ENCODE results near the gene CD47.

CD47 gene

DNA sequence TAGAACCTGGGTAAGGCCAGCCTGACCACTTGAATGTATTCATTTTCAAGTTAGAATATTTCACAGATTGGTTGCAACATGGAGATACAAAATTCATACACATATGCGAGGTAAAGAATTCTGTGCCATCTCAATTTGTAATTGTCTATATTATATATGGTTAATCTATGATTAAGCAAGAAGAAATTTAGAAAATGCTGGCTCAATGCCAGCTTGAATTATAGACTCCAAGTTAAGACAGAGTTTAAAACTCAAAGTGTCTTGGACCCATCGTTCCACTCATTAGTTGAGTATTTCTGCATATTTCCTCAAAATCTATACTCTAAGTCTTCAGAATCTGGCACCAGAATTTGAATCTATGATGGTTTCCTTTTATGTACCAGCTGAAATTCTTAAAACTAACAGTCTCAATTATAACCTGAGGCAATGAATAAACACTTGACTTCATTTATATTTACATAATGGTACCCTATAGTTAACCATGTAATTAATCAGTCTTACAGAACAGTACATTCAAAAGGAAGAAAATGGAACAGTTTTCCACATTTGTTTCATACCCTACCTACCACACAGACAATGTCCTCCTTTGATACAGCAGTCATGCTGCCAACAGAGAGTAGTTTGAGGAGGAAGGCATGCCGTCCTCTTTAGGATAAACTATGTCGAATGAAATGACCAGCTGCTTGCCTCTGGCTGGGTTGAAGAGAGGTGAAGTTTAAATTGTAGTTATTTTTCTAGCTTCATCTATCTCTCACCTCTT, 95.7 kb downstream of the CD47 start:
- Histone ChIP-seq H3K27me3 (replicated peaks in 2 of 5; ENCODE audit: control insufficient read depth in 4 of 5, insufficient read depth in 5 of 5, low read length in 4 of 5) (peaks cover 0 to 2% (median 0%) of the 10 kb centered on the region in 5 experiments), H3K9me3 (ENCODE audit: control extremely low read depth in 1 of 5, control insufficient read depth in 4 of 5, insufficient read depth in 2 of 5, low read depth in 1 of 5, low read length in 4 of 5) (no peaks in the 10 kb centered on the region), H3K27ac (ENCODE audit: insufficient read depth in 1 of 2, low read depth in 1 of 2, low read length in 2 of 2, poor library complexity in 1 of 2, severe bottlenecking in 2 of 2) (no peak overlapping the region), H3K4me3 (ENCODE audit: control insufficient read depth in 1 of 7, extremely low read depth in 1 of 7, insufficient read depth in 4 of 7, low read depth in 2 of 7, low read length in 6 of 7) (no peak overlapping the region), H3K4me1 (ENCODE audit: control extremely low read depth in 1 of 4, control insufficient read depth in 4 of 4, insufficient read depth in 4 of 4, low read length in 3 of 4) (peaks cover 0 to 8% (median 0%) of the 10 kb centered on the region in 4 experiments), H3K36me3 (ENCODE audit: control insufficient read depth in 4 of 4, insufficient read depth in 4 of 4, low read length in 3 of 4) (no peaks in the 10 kb centered on the region)
- ChIA-PET CTCF (interaction anchor here (0.7 to 1.6 kb wide), 3 partner anchors 10 to 67 kb away, joined by 3 read pairs; no protein-coding TSS in a partner anchor), POLR2A (no interaction called here)
- WGBS (ENCODE audit: insufficient coverage), result 67% methylated on average over 1 of the region's 4 CpGs
- no peak for DNase-seq

DNA sequence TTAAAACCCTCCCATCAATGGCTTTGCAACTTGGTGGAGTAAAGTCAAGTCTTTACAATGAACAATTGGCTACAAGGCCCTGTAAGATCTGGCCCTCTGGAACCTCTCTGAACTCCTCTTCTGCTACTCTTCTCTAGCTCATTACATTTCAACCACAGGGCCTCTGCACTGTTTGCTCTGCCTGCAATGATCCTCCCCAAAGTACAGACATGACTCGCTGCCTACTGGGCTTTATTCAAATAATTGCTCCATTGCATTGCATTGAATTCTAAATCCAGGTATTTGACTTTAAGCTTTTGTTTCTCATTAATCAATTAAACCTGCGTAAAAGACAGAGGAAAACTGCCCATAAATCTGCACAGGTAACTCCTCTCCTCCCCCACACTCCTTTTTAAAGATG, 96.7 kb downstream of the CD47 start:
- Histone ChIP-seq H3K27me3 (replicated peaks in 2 of 5; ENCODE audit: control insufficient read depth in 4 of 5, insufficient read depth in 5 of 5, low read length in 4 of 5) (no peaks in the 10 kb centered on the region), H3K4me1 (ENCODE audit: control extremely low read depth in 1 of 4, control insufficient read depth in 4 of 4, insufficient read depth in 4 of 4, low read length in 3 of 4) (peaks cover 0 to 8% (median 0%) of the 10 kb centered on the region in 4 experiments), H3K9me3 (ENCODE audit: control extremely low read depth in 1 of 5, control insufficient read depth in 4 of 5, insufficient read depth in 2 of 5, low read depth in 1 of 5, low read length in 4 of 5) (no peaks in the 10 kb centered on the region), H3K4me3 (ENCODE audit: control insufficient read depth in 1 of 7, extremely low read depth in 1 of 7, insufficient read depth in 4 of 7, low read depth in 2 of 7, low read length in 6 of 7) (no peak overlapping the region), H3K27ac (ENCODE audit: insufficient read depth in 1 of 2, low read depth in 1 of 2, low read length in 2 of 2, poor library complexity in 1 of 2, severe bottlenecking in 2 of 2) (no peak overlapping the region), H3K36me3 (ENCODE audit: control insufficient read depth in 4 of 4, insufficient read depth in 4 of 4, low read length in 3 of 4) (no peaks in the 10 kb centered on the region)
- WGBS (ENCODE audit: insufficient coverage), result 100% methylated on average over 2 of the region's 2 CpGs
- DNase-seq, result no peak
- ChIA-PET POLR2A (no interaction called here), CTCF (no interaction called here)

DNA sequence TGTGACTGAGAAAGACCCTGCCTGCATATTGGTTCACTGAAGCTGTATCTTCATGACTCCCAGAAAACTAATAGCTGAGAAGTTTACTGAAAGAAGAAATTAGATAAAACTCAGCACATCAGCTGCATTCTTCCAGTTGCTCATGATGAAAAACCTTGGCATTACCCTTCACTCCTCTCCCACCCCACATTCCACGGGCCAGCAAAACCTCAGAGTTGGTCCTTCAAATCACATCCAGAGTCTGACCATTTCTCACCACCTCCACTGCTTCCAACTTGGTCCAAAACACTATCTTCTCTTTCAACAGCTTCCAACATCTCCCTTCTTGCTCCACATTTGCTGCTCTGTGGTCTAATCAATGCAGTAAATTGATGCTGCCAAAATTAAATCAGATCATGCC, 97.1 kb downstream of the CD47 start:
- no peak for DNase-seq
- CTCF ChIA-PET, result interaction anchor here (0.7 kb wide), 1 partner anchor 10 kb away, joined by 3 read pairs; no protein-coding TSS in a partner anchor
- H3K36me3 ChIP-seq (ENCODE audit: control insufficient read depth in 4 of 4, insufficient read depth in 4 of 4, low read length in 3 of 4), result no peaks in the 10 kb centered on the region

More for the DNA sequence above, 97.1 kb downstream of the CD47 start:
- Histone ChIP-seq H3K4me1 (ENCODE audit: control extremely low read depth in 1 of 4, control insufficient read depth in 4 of 4, insufficient read depth in 4 of 4, low read length in 3 of 4) (peaks cover 0 to 8% (median 0%) of the 10 kb centered on the region in 4 experiments), H3K9me3 (ENCODE audit: control extremely low read depth in 1 of 5, control insufficient read depth in 4 of 5, insufficient read depth in 2 of 5, low read depth in 1 of 5, low read length in 4 of 5) (no peaks in the 10 kb centered on the region), H3K27me3 (replicated peaks in 2 of 5; ENCODE audit: control insufficient read depth in 4 of 5, insufficient read depth in 5 of 5, low read length in 4 of 5) (no peaks in the 10 kb centered on the region), H3K27ac (ENCODE audit: insufficient read depth in 1 of 2, low read depth in 1 of 2, low read length in 2 of 2, poor library complexity in 1 of 2, severe bottlenecking in 2 of 2) (no peak overlapping the region), H3K4me3 (ENCODE audit: control insufficient read depth in 1 of 7, extremely low read depth in 1 of 7, insufficient read depth in 4 of 7, low read depth in 2 of 7, low read length in 6 of 7) (no peak overlapping the region)
- POLR2A ChIA-PET, result no interaction called here
- WGBS (ENCODE audit: insufficient coverage), result 100% methylated on average over 1 of the region's 1 CpG
